LHCN-M2 (cell line): ENCODE measurements around the gene GALR2. TPM values are rescaled to one million over a fixed set of nuclear protein-coding genes. Genes with fewer than 3 reads are reported as not detected.
"Not testable (repeated sequence)": the region's sequence is repeated elsewhere in the genome, so short reads cannot be mapped to it uniquely, and the experiment has no call there.

Experiments used
- DNase-seq: peaks from one replicate; pipeline ENCODE4 v3.0.0-alpha.2; 2012; ENCODE audit warnings: low read depth
- total RNA-seq: library from RNA; depleted of rRNA; stranded (reverse); fragments of >200 nt; gene quantifications from 2 replicates; pipeline ENCODE4 v1.2.3, GENCODE V29; 2014

Gene GALR2
- total RNA-seq, 1 experiment from 2014 or later = not detected

DNA sequence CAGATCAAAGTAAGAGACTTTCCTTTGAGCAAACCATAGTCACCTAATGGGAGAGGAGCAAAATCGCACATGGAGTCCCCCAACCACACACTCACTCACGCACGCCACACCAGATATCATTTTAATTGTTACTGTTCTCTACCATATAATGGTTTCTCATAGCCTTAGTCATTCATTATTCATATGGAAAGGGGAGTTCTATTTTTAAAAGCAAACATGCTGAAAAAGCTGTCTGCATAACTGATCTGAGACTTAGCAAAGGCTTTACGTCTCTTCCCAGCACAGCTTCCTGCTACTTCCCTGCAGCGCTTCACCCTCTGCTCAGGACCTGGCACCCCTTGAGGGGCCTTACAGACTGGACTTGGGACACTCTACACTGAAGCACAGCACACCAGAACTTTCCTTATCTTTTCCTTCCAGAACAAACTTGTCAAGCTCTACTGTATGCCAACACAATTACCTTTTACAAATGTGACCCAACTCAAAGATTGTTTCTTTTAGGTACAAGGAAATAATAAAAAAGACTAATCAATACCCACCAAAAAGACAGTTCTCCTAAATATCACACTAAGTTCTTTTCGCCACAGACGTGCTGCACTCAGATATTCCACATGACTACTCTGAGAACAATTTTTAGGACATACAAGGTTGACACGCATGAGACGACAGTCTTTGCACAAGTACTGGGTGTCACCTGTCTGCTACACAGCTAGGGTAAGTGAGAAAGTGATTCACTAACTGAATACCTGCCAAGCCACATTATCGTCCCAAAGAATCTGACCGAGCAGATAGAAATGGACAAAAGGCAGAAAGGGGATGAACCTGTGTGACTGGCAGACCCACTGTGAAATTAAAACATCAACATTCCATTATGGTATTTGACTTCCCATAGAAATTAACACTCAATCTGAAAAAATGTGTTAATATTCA is 23.8 kb upstream of the GALR2 start:
- DNase-seq = peak; percentile 39

DNA sequence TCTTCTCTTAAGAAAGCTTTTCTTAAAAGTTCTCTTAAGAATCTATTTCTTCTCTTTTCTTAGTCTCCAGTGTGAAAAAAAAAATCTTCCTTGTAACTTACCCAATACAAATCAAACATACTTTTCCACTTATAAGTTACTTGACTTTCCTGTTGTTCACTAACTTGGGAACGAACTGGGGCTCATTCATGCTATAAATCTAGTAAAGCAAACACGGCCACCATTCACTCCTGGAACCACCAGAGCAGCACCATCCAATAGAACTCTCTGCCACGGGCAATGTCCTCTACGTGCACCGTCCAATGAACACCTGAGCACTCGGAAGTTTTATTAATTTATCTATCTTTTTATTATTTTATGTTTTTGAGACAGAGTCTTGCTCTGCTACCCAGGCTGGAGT is 23.0 kb upstream of the GALR2 start:
- no peak for DNase-seq

DNA sequence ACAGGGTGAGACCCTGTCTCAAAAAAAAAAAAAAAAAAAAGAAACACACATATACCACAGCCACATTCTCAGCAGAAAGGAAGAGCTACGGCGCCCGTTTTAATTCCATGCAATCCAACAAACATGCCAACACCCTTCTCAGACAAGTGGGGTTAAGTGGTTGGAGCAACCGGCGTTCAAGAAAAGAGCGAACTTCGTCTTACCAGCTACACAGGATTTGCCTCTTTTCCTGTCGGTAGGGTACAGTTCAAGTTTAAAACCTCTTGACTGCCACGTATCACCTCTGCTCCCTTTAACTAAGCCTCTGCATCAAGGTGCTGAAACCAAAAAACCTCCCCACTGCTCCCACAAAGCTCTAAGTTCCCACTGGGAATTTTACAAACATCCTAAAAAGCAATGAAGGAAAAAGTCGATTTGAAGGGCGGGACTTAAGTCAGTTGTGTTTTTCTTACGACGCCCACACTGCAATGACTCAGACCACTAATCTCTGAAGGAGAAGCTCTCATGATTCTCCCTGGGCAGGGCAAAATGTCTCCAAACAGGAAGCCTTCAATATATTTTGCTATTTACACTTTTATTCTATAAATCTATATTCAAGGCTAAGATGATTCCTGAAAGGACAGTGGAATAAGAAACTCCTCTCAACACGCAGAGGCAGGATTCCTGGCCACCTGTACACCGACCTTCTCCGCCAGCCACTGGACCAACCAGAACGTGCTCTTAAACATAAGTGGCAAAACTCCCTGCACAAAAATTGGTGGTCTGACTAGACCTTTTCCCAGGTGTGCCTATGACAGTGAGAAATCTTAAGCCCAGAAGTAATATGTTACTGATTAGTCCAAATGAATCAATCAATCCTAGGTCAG is 21.1 kb upstream of the GALR2 start:
- peak; percentile 71 for DNase-seq

DNA sequence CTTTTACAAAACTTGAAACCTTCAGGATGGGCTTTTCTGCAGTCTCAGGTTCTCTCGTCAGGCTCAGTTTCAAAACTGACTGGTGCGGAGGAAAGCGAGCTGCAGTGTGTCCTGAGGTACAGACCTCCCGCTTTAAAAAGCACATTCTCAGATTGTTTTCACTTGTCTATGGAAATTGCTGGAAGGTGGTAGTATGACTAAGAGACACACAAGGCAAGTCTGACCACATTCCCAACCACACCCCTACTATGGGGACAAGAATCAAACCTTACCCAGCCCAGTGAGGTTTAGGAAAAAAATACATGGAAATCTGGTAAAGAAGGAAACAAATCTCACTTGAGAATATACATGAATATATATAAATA is 20.5 kb upstream of the GALR2 start:
- peak; percentile 67 for DNase-seq

DNA sequence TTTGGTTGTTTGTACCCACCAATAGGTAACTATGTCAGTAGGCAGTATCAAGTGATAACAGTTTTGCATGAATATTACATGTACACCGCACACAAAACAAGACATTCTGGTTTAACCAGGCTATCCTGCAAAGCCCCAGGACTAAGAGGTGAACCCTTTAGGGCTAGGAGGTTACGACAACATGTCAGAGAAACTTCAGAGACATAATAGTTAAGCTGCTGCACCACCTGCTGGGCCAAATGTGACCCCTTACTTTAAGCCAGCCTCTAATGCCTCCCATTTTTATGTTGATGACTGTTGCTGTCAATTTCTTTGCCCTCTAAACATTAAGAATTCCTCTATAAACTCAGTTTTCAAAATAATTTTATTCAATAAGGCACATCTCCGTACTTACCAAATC is 17.7 kb upstream of the GALR2 start:
- DNase-seq = no peak

DNA sequence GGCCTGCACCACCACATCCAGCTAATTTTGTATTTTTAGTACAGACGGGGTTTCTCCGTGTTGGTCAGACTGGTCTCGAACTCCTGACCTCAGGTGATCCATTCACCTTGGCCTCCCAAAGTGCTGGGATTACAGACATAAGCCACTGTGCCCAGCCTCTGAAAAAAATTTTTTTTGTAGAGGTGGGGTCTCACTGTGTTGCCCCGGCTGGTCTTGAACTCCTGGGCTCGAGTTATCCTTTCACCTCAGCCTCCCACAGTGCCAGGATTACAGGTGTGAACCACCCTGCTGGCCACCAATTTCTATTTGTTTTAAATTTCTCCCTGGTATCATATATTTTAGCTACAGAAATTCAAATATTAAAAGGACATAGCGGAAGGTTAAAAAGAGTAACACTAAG is 16.3 kb upstream of the GALR2 start:
- not testable (repeated sequence) for DNase-seq

DNA sequence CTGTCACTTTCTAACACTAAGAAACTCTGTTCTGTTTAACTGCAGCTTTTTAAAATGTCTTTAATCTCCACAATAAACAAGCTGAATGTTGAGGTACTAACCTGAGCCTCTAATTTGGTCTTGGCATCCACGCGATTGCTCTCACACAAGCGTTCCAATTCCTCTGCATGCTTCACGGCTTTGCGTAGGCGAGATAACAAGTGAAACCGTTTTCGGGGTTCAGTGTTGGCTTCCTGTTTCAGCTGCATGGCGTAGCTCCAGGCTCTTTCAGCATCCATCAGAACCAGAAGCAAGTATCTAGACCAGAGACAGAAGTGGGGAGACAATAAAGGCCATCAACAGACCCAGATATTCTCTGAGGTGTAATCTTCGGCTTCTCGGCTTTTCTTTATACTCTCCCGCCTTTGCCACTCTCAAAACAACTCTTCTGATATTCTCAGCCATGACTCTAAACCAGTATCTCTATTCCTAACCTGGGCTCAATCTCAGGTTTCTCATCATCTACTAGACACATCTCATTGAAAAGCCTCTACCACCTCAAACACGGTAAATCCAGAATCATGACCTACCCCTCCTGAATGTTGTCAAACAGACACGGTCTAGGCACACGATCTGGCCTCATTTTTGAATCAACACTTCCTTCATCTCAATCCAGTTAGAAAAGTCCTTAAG is 10.6 kb upstream of the GALR2 start:
- DNase-seq = no peak

DNA sequence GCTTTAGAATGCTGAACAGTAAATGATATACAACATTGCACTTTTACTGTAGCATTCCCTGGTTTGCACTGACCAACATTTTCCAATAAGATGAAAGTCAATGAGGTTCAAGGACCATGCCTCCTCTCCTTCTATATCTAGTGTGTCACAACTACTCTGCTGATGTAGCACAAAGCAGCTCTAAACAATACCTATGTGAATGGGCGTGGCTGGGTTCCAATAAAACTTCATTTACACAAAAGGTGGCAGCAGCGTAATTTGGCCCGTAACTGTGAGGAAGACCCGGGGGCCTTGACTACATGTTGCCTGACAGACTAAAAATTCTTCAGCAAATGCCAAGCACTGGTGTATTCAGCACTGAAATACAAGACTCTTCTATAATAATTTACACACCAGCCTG is 8.8 kb upstream of the GALR2 start:
- DNase-seq = no peak

DNA sequence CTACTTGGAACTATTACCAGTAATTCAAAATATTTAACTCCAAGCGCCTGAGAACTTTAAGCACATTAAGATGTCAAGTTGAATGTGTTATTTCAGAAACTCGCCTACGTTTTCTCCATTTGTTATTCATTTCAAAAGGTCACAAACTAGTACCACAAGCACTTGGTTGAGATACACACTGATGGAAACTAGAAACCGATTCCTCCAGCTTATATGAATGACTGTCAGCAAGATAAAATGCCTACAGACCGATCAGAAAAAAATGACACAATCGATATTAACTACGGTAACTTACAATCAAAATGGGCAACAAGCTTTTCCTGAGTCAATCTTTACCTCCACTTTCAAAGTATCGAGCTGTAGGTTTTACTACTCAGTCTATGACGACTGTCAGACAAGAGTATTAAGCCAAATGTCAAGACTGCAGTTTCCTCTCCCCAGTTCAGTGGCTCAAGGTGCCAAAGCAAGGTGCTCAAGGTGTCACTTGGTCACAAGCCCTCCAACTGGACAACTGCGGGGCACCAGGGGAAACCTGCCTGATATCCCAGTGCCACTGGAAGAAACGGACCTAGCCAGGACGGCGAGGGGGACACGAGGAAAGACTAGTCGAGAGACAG is 2.9 kb upstream of the GALR2 start:
- no peak for DNase-seq

DNA sequence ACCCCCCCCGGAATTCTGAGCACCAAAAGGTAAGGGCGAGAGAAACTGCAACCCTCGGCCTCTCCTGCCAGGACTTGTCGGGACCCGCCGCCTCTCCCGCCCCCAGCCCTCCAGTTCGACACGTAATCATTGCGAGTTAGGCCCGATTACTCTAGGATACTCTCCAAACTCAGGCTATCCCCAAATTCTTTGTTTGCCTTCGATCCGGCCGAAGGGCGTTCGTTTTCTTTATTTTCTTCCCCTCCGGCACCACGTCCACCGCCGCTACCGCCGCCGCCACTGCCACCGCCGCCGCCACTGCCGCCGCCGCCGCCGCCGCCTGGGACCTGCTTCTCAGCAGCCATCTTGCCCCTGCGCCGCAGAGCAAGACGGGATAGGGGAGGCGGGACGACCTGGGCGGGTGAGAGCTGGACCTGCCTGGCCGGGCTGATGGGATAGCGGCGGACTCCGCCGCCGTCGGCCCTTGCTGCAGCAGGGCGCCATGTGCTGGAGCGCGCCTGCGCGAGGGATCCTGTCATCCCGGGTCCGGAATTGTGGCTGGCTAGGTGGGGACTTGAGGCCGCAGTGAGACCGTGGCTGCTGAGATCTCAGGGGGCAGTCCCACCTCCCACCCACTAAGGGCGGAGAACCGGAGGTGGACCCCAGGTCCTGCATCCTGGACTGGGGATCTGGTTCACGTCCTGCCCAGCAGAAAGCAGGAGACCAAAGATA is 2.3 kb upstream of the GALR2 start, which contains the start of gene SRP68:
Gene SRP68, minus strand, starts transcription at position 370 of the 711 bp plus-strand sequence. Its CDS starts 26 bp downstream, at position 344.
- peak; percentile 87 for DNase-seq

DNA sequence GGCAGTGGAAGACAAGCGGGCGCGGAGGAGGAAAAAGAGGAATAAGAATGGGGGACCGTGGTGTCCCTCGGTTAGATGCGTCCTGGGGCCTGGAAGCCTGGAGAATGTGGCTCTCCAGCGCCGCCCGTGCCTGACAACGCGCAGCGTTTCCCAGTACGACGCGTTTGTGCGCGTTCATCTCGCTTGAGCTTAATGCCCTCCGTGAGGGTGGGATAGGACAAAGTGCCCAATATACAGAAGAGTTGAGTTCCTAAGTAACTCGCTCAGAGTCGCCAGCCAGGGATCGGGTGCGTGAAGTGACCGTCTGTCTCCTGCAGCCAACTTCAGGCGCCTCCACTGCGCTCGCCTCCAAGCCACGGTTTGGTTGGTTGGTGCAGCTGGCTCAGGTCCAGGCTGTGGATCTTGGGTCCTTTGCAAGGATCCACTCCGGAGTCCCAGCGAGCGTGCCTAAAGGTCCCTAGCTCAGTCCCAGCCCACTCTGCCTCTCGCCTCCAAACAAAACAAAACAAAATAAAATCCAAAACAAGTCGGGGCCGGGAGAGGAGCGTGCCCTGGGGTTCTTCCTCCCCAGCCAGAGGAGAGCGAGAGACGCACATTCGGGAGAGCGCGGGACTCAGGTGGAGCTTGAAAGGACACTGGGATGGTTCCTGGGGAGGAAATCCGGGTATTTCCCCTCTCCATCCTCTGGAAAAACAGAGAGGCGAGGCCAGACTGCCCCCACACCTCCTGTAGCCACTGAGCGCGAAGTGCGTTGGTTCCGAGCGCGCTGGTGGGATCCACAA is 974 bp downstream of the GALR2 start:
- DNase-seq = no peak

DNA sequence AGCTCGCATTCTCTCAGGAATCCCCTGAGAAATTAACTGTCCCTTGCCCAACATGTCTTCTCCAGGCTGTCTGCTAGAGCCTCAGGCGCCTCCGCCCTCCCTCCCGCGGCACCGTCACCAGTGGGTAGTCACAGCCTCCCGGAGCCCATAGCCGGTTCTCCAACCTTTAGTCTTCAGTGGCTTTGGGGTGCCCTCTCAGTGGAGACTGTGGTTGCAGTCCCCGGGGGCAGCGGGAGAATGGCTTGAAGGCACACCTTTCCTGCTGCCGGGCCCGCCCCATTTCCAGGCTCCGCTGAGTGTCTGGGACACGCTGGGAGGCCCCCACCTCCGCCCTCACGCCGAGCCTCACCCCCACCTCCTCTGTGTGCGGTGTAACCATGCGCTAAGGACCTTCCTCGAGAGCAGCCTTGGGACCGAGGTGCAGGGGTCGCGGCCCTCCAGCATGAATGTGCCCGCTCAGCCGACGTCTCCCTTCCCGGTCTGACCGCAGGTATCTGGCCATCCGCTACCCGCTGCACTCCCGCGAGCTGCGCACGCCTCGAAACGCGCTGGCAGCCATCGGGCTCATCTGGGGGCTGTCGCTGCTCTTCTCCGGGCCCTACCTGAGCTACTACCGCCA is 1.7 kb downstream of the GALR2 start:
- no peak for DNase-seq

DNA sequence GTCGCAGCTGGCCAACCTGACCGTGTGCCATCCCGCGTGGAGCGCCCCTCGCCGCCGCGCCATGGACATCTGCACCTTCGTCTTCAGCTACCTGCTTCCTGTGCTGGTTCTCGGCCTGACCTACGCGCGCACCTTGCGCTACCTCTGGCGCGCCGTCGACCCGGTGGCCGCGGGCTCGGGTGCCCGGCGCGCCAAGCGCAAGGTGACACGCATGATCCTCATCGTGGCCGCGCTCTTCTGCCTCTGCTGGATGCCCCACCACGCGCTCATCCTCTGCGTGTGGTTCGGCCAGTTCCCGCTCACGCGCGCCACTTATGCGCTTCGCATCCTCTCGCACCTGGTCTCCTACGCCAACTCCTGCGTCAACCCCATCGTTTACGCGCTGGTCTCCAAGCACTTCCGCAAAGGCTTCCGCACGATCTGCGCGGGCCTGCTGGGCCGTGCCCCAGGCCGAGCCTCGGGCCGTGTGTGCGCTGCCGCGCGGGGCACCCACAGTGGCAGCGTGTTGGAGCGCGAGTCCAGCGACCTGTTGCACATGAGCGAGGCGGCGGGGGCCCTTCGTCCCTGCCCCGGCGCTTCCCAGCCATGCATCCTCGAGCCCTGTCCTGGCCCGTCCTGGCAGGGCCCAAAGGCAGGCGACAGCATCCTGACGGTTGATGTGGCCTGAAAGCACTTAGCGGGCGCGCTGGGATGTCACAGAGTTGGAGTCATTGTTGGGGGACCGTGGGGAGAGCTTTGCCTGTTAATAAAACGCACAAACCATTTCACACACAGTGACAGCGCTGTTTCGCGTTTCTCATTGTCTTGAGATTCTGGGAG is 2.4 kb downstream of the GALR2 start:
- no peak for DNase-seq

DNA sequence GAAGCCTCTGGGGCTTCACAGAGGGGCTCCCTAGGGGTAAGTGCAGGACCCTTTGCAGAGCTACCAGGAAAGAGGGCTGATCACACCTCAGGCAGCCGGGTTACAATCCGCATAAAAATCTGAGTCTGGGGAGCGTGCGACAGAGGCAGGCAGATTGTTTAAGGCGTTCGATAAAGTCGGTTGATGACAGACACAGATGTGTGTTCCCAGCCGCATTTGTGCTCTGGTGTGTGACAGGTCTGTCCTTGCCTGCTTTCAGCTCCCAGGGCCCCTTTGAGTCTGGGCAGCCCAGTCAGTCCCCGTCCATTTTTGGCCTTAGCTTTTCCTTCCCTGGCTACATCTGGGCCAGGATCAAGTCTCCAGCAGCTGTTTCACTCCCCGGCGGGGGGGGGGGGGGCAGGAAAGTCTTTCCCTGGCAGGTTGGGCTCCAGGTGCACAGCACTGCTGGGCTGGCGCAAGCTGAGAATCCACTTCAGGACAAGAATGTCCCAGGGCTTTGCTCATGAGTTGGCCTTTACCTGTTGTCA is 3.1 kb downstream of the GALR2 start:
- DNase-seq = no peak

DNA sequence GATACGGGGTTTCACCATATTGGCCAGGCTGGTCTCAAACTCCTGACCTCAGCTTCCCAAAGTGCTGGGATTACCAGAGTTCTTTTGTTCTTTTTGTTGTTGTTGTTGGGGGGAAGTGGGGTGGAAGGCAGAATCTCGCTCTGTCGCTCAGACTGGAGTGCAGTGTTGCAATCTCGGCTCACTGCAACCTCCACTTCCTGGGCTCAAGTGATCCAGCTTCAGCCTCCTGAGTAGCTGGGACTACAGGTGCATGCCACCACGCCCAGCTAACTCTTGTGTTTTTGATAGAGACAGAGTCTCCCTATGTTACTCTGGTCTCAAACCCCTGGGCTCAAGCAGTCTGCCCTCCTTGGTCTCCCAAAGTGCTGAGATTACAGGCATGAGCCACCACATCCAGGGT is 3.8 kb downstream of the GALR2 start:
- DNase-seq = not testable (repeated sequence)

DNA sequence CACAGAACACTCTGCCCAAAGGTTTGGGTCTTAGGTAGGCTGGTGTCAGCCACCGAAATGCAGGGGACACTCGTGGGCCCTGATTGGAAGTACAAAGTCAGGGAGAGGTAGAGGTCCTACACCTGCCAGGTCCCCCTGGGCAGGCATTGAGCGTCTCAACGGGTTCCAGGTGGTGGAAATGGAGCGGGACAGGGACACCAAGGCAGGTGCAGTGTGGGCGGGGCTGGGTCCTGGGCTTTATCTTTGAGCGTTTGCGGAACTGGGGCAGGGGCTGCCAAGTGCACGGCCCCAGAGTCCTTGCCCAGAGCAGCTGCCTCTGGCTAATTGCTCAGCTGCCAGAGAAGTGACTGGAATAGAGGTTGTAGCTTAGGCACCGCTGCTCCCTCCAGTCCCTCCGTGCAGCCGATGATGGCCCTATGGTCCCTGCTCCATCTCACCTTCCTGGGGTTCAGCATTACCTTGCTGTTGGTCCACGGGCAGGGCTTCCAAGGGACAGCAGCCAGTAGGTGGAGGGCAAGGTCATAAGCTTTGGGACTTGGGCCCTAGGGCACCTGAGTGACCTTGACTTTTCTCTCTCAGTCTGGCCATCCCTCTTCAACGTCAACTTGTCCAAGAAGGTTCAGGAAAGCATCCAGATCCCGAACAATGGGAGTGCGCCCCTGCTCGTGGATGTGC is 4.4 kb downstream of the GALR2 start, which contains the start of gene ZACN:
Gene ZACN, plus strand, starts transcription at position 323 of the 675 bp plus-strand sequence. Its CDS starts 83 bp downstream, at position 406.
- no peak for DNase-seq

DNA sequence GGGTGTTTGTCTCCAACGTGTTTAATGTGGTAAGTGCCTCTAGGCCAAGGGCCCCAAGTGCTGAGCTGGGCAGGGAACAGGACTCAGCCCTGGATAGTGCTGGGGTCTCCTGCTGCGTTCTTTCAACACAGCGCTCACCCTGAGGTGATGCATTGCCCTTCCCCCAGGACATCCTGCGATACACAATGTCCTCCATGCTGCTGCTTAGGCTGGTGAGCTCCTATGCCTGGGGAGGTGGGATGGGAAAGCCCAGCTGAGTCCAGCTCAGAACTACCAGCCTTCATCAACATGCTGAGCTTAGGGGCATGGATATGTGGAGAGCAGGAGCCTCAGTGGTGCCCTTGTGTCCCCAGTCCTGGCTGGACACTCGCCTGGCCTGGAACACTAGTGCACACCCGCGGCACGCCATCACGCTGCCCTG is 5.0 kb downstream of the GALR2 start:
- no peak for DNase-seq
